HG03457 (cell line): ENCODE results near the gene CASTOR1.

Experiments
- ATAC-seq: cut with Tn5 transposase; IDR thresholded peaks from one replicate; pipeline ENCODE4 v1.9.1; 2021; ENCODE audit warnings: moderate number of reproducible peaks; ENCODE audit not compliant: unreplicated experiment

CASTOR1 gene

GRCh38 chr22:30286331-30286730 lies 3.0 kb downstream of the CASTOR1 start:
- no peak for ATAC-seq

GRCh38 chr22:30285846-30286200 lies 3.5 kb downstream of the CASTOR1 start:
- no peak for ATAC-seq

- no peak for ATAC-seq
These were observed 4.0 kb downstream of the CASTOR1 start for GRCh38 chr22:30285176-30285845.

- ATAC-seq: no peak
These were observed 4.6 kb downstream of the CASTOR1 start for GRCh38 chr22:30284666-30285065.

GRCh38 chr22:30284172-30284571 lies 5.1 kb downstream of the CASTOR1 start:
- ATAC-seq: no peak

GRCh38 chr22:30283342-30283741 lies 6.0 kb downstream of the CASTOR1 start:
- no peak for ATAC-seq

GRCh38 chr22:30282616-30283046 lies 6.7 kb downstream of the CASTOR1 start:
- ATAC-seq: no peak

- no peak for ATAC-seq
These were observed 8.8 kb downstream of the CASTOR1 start for GRCh38 chr22:30280505-30280904.

GRCh38 chr22:30279932-30280331 lies 9.4 kb downstream of the CASTOR1 start:
- ATAC-seq: no peak

GRCh38 chr22:30279046-30279788 lies 10.1 kb downstream of the CASTOR1 start:
- no peak for ATAC-seq

GRCh38 chr22:30277547-30278344 lies 11.6 kb downstream of the CASTOR1 start:
- no peak for ATAC-seq

- ATAC-seq: no peak
These were observed 13.3 kb downstream of the CASTOR1 start for GRCh38 chr22:30276039-30276438.

GRCh38 chr22:30275625-30276024 lies 13.7 kb downstream of the CASTOR1 start:
- no peak for ATAC-seq

- no peak for ATAC-seq
These were observed 14.9 kb downstream of the CASTOR1 start for GRCh38 chr22:30274437-30274812.

- no peak for ATAC-seq
These were observed 15.4 kb downstream of the CASTOR1 start for GRCh38 chr22:30273711-30274436.

GRCh38 chr22:30272781-30273601 lies 16.3 kb downstream of the CASTOR1 start:
- no peak for ATAC-seq

- no peak for ATAC-seq
These were observed 18.5 kb downstream of the CASTOR1 start for GRCh38 chr22:30270832-30271231.

- no peak for ATAC-seq
These were observed 21.0 kb downstream of the CASTOR1 start for GRCh38 chr22:30268331-30268730.

- ATAC-seq: no peak
These were observed 21.7 kb downstream of the CASTOR1 start for GRCh38 chr22:30267382-30268302.
